Liver (tissue), 3 donors: ENCODE results near the gene EFHB.

Experiments
- GABPA ChIP-seq, 2 donors: IDR thresholded peaks in 1 of 2; conservative IDR thresholded peaks in 1 of 2; 2 replicates each; pipeline ENCODE4 v1.6.1; 2016; ENCODE audit warnings: antibody characterized with exemption in 2 of 2, mild to moderate bottlenecking in 1 of 2, moderate library complexity in 1 of 2
- RAD21 ChIP-seq, 2 donors: IDR thresholded peaks; 2 replicates each; pipeline ENCODE4 v1.6.1; 2016; ENCODE audit warnings: antibody characterized with exemption in 2 of 2, mild to moderate bottlenecking in 2 of 2
- SP1 ChIP-seq: IDR thresholded peaks from 2 replicates; pipeline ENCODE4 v1.6.1; 2018; ENCODE audit warnings: antibody characterized with exemption, mild to moderate bottlenecking
- TAF1 ChIP-seq: conservative IDR thresholded peaks from 2 replicates; pipeline ENCODE4 v1.6.1; 2016; ENCODE audit warnings: antibody characterized with exemption, mild to moderate bottlenecking
- TF ChIP-seq, protein P1 (sequence below): IDR thresholded peaks from 2 replicates; pipeline ENCODE4 v1.6.1; 2016; ENCODE audit warnings: antibody characterized with exemption
- TF ChIP-seq, protein P2 (sequence below): fragments of 150-350 bp; IDR thresholded peaks from 2 replicates; pipeline ENCODE4 v1.5.1; 2017; ENCODE audit warnings: improper control_type of control experiment, low read depth, low read length; ENCODE audit not compliant: missing input control
- donor health status: healthy.
- donor health status: healthy.

DNA sequence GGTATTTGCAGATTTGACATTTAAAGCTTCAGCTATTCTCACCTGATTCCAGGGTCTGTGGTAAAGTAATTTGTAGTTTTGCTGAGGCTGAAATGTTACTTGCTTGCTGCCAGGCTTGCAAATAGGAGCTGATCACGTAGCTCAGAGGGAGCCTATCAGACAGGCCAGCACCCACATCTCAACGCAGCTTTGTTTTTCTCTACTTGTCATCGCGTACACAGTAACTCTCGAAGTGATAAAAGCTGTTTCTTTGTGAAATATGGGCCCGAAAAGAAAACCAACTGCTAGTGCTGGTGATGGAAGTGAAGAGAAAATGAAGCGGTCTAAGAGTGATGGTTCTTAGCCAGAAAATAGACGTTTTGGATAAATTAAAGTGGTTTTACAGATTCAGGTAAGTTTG is 36.3 kb upstream of the EFHB start:
- TF ChIP-seq, protein P1, sequence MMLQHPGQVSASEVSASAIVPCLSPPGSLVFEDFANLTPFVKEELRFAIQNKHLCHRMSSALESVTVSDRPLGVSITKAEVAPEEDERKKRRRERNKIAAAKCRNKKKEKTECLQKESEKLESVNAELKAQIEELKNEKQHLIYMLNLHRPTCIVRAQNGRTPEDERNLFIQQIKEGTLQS: no peak
- TF ChIP-seq TAF1: no peak
- no peak for TF ChIP-seq GABPA (IDR thresholded peaks at IDR 0.05 in 1 of 2, conservative IDR thresholded peaks at IDR 0.05 in 1 of 2)
- TF ChIP-seq, protein P2, sequence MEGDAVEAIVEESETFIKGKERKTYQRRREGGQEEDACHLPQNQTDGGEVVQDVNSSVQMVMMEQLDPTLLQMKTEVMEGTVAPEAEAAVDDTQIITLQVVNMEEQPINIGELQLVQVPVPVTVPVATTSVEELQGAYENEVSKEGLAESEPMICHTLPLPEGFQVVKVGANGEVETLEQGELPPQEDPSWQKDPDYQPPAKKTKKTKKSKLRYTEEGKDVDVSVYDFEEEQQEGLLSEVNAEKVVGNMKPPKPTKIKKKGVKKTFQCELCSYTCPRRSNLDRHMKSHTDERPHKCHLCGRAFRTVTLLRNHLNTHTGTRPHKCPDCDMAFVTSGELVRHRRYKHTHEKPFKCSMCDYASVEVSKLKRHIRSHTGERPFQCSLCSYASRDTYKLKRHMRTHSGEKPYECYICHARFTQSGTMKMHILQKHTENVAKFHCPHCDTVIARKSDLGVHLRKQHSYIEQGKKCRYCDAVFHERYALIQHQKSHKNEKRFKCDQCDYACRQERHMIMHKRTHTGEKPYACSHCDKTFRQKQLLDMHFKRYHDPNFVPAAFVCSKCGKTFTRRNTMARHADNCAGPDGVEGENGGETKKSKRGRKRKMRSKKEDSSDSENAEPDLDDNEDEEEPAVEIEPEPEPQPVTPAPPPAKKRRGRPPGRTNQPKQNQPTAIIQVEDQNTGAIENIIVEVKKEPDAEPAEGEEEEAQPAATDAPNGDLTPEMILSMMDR: no peak
- TF ChIP-seq RAD21 (IDR thresholded peaks at IDR 0.05): no peak
- no peak for TF ChIP-seq SP1
